Chondrocyte (in vitro differentiated cells): ENCODE data around the gene FAM177B. TPM values are rescaled to one million over a fixed set of nuclear protein-coding genes. Genes with fewer than 3 reads are reported as not detected.

Experiments
- DNase-seq: peaks from one replicate; pipeline ENCODE4 v3.0.0; 2021; ENCODE audit warnings: mixed read lengths, low spot score
- H3K27ac Mint-ChIP-seq: one replicate; pipeline ENCODE4 v1.8.0; 2021; ENCODE audit warnings: mild to moderate bottlenecking, moderate library complexity, mixed read lengths; ENCODE audit not compliant: unreplicated experiment
- H3K27me3 Mint-ChIP-seq: 2 replicates; pipeline ENCODE4 v1.8.0; 2021; ENCODE audit warnings: low read depth, mixed read lengths
- H3K36me3 Mint-ChIP-seq: 2 replicates; pipeline ENCODE4 v1.8.0; 2021; ENCODE audit warnings: low read depth, mixed read lengths
- H3K4me1 Mint-ChIP-seq: 2 replicates; pipeline ENCODE4 v1.8.0; 2021; ENCODE audit warnings: low read depth, mild to moderate bottlenecking, mixed read lengths
- H3K4me3 Mint-ChIP-seq: one replicate; pipeline ENCODE4 v1.8.0; 2021; ENCODE audit warnings: mild to moderate bottlenecking, moderate library complexity, mixed read lengths; ENCODE audit not compliant: unreplicated experiment
- H3K9me3 Mint-ChIP-seq: 2 replicates; pipeline ENCODE4 v1.8.0; 2021; ENCODE audit warnings: low read depth, mixed read lengths
- CTCF ChIP-seq: fragments of 200-600 bp; sonication (generic); IDR thresholded peaks from 2 replicates; pipeline ENCODE4 v1.5.0; 2021; ENCODE audit warnings: antibody characterized with exemption, mild to moderate bottlenecking, moderate library complexity
- total RNA-seq: library from RNA; stranded (reverse); gene quantifications from 3 replicates; pipeline ENCODE4 v1.2.1, GENCODE V29; 2021

The FAM177B gene
- total RNA-seq, 1 donor from 2014 or later, result not detected

GRCh38 chr1:222798116-222798515 is 61.1 kb downstream of the FAM177B start:
- H3K27me3 Mint-ChIP-seq, result no peaks in the 10 kb centered on the region
- no peak overlapping the region for H3K27ac Mint-ChIP-seq
- H3K36me3 Mint-ChIP-seq, result no peaks in the 10 kb centered on the region
- H3K9me3 Mint-ChIP-seq, result no peaks in the 10 kb centered on the region
- H3K4me1 Mint-ChIP-seq, result peaks cover 14% of the 10 kb centered on the region
- DNase-seq, result no peak
- H3K4me3 Mint-ChIP-seq, result no peak overlapping the region
- no peak for TF ChIP-seq CTCF

- H3K36me3 Mint-ChIP-seq, result no peaks in the 10 kb centered on the region
- H3K27ac Mint-ChIP-seq, result no peak overlapping the region
- no peak for TF ChIP-seq CTCF
- no peak overlapping the region for H3K4me3 Mint-ChIP-seq
- H3K27me3 Mint-ChIP-seq, result no peaks in the 10 kb centered on the region
- H3K9me3 Mint-ChIP-seq, result no peaks in the 10 kb centered on the region
- peaks cover 17% of the 10 kb centered on the region for H3K4me1 Mint-ChIP-seq
- DNase-seq, result no peak
Observed at GRCh38 chr1:222798975-222799374, 62.0 kb downstream of the FAM177B start.

Other genes with a start within 250 kb of the FAM177B start
- gene HHIPL2, start 189.1 kb upstream of the FAM177B start, total RNA-seq, result not detected in 3 replicates
- gene TAF1A, start 147.3 kb upstream of the FAM177B start, total RNA-seq, result 3.3 to 6.6 TPM (median 3.7 TPM) in 3 replicates
- gene MIA3, start 119.1 kb upstream of the FAM177B start, total RNA-seq, result 92.3 to 107 TPM (median 96.4 TPM) in 3 replicates
- gene AIDA, start 24.7 kb upstream of the FAM177B start, total RNA-seq, result 67.9 to 75.1 TPM (median 74.5 TPM) in 3 replicates
- 32.5 to 36.1 TPM (median 35.6 TPM) in 3 replicates for gene BROX, start 24.6 kb upstream of the FAM177B start, total RNA-seq
- gene DISP1, start 77.8 kb downstream of the FAM177B start, total RNA-seq, result 4.7 to 5.9 TPM (median 5.6 TPM) in 3 replicates